ENCODE measurements around the gene MITF.
A peak's percentile ranks its signal among the peaks of the same experiment; 100 is the strongest.

DNA sequence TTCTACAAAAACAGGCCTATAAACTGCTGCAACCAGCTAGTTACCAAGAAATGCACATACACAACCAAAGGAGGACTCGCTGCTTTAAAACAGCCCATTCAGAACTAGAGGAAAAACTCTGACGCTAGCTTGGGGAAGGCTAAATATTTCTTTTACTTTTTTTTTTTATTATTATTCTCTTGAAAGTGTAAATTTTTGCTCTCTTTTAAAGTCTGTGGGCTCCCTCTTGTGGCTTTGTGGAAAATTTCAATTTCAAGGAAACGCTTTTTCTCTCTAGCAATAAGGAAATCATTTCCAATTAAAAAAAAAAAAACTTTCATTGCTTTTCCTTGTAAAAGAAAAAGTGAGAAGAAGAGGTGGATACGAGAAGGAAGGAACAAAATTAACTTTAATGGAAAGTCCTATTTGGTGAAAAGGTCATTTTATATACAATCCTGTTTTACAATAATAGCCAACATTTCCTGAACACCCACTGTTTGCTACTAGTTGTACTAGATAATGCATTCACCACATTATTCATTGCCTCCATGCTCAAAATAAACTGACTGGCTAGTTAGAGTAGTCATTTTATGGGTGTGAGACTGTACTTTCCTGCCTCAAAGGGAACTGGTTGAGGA, 209.1 kb downstream of the MITF start:
- no peak for TF ChIP-seq POLR2A (IDR thresholded peaks at IDR 0.05)
- TF ChIP-seq CTCF (IDR thresholded peaks at IDR 0.05) = peak; percentile 11 to 79 (median 66)
